ENCODE data around the gene FRMPD4. TPM values are rescaled to one million over a fixed set of nuclear protein-coding genes. Genes with fewer than 3 reads are reported as not detected.

The FRMPD4 gene
- total RNA-seq, 5 donors from 2014 or later (not counting 1 experiment from before 2014, with no cell fraction given), result not detected

- DNase-seq, result no peak
- no peaks in the 10 kb centered on the region for H3K9me3 ChIP-seq
- ATAC-seq (replicated peaks in 1 of 4), result no peak
- no peak overlapping the region for H3K4me3 ChIP-seq (ENCODE audit: control insufficient read depth in 1 of 2, extremely low read depth in 1 of 2, low read length in 1 of 2)
- 83% methylated on average over 3 of the region's 6 CpGs for WGBS (ENCODE audit: insufficient coverage)
- H3K27ac Mint-ChIP-seq, result no peak overlapping the region
- H3K27me3 Mint-ChIP-seq, result peaks cover 2 to 37% of the 10 kb centered on the region in 2 donors
- no peaks in the 10 kb centered on the region for H3K4me1 Mint-ChIP-seq
- ChIA-PET POLR2A (no interaction called here), CTCF (no interaction called here)
- no peaks in the 10 kb centered on the region for H3K4me1 ChIP-seq (ENCODE audit: control insufficient read depth in 1 of 2, extremely low read depth in 1 of 2, insufficient read depth in 2 of 2, low read length in 2 of 2)
- no peaks in the 10 kb centered on the region for H3K36me3 ChIP-seq (ENCODE audit: control insufficient read depth in 2 of 2, extremely low read depth in 1 of 2, insufficient read depth in 1 of 2, low read length in 1 of 2)
- H3K36me3 Mint-ChIP-seq, result no peaks in the 10 kb centered on the region
- no peak overlapping the region for H3K4me3 Mint-ChIP-seq
- peaks cover 0 to 3% of the 10 kb centered on the region in 2 experiments for H3K27me3 ChIP-seq (replicated peaks in 1 of 2; ENCODE audit: control insufficient read depth in 2 of 2, extremely low read depth in 1 of 2, insufficient read depth in 2 of 2, low read length in 1 of 2)
- H3K27ac ChIP-seq (ENCODE audit: low read length), result no peak overlapping the region
- H3K9me3 Mint-ChIP-seq, result no peaks in the 10 kb centered on the region
These were observed 603.1 kb downstream of the FRMPD4 start for GRCh38 chrX:12741416-12741815.

GRCh38 chrX:12747433-12747832 lies 609.2 kb downstream of the FRMPD4 start:
- ChIA-PET CTCF (no interaction called here), POLR2A (interaction anchor here in 1 of 2 donors (0.6 kb wide), 1 partner anchor 947 kb away, joined by 6 read pairs; no protein-coding TSS in a partner anchor)
- Mint-ChIP-seq H3K36me3 (no peaks in the 10 kb centered on the region), H3K27me3 (peaks cover 0 to 22% of the 10 kb centered on the region in 2 donors), H3K4me1 (no peaks in the 10 kb centered on the region), H3K9me3 (peaks cover 6 to 7% (median 7%) of the 10 kb centered on the region in 3 donors), H3K4me3 (no peak overlapping the region), H3K27ac (no peak overlapping the region)
- H3K4me3 ChIP-seq (ENCODE audit: control insufficient read depth in 1 of 2, extremely low read depth in 1 of 2, low read length in 1 of 2), result no peak overlapping the region
- H3K36me3 ChIP-seq (ENCODE audit: control insufficient read depth in 2 of 2, extremely low read depth in 1 of 2, insufficient read depth in 1 of 2, low read length in 1 of 2), result no peaks in the 10 kb centered on the region
- DNase-seq (no peak), ATAC-seq (replicated peaks in 1 of 4) (no peak)
- H3K4me1 ChIP-seq (ENCODE audit: control insufficient read depth in 1 of 2, extremely low read depth in 1 of 2, insufficient read depth in 2 of 2, low read length in 2 of 2), result no peaks in the 10 kb centered on the region
- no CpG with 5 or more reads among the region's 1 CpG for WGBS (ENCODE audit: insufficient coverage)
- no peak overlapping the region for H3K27ac ChIP-seq (ENCODE audit: low read length)
- H3K9me3 ChIP-seq, result no peaks in the 10 kb centered on the region
- H3K27me3 ChIP-seq (replicated peaks in 1 of 2; ENCODE audit: control insufficient read depth in 2 of 2, extremely low read depth in 1 of 2, insufficient read depth in 2 of 2, low read length in 1 of 2), result no peaks in the 10 kb centered on the region

- no peaks in the 10 kb centered on the region for H3K27me3 ChIP-seq (replicated peaks in 1 of 2; ENCODE audit: control insufficient read depth in 2 of 2, extremely low read depth in 1 of 2, insufficient read depth in 2 of 2, low read length in 1 of 2)
- Mint-ChIP-seq H3K27ac (no peak overlapping the region), H3K4me3 (no peak overlapping the region), H3K4me1 (no peaks in the 10 kb centered on the region), H3K27me3 (peaks cover 0 to 19% of the 10 kb centered on the region in 2 donors), H3K36me3 (no peaks in the 10 kb centered on the region), H3K9me3 (peaks cover 6 to 7% (median 7%) of the 10 kb centered on the region in 3 donors)
- no peaks in the 10 kb centered on the region for H3K4me1 ChIP-seq (ENCODE audit: control insufficient read depth in 1 of 2, extremely low read depth in 1 of 2, insufficient read depth in 2 of 2, low read length in 2 of 2)
- ChIA-PET POLR2A (no interaction called here), CTCF (no interaction called here)
- WGBS (ENCODE audit: insufficient coverage), result no CpG with 5 or more reads among the region's 1 CpG
- no peak overlapping the region for H3K27ac ChIP-seq (ENCODE audit: low read length)
- DNase-seq, result no peak
- no peaks in the 10 kb centered on the region for H3K36me3 ChIP-seq (ENCODE audit: control insufficient read depth in 2 of 2, extremely low read depth in 1 of 2, insufficient read depth in 1 of 2, low read length in 1 of 2)
- no peak for ATAC-seq (replicated peaks in 1 of 4)
- H3K9me3 ChIP-seq, result no peaks in the 10 kb centered on the region
- no peak overlapping the region for H3K4me3 ChIP-seq (ENCODE audit: control insufficient read depth in 1 of 2, extremely low read depth in 1 of 2, low read length in 1 of 2)
These were observed 613.6 kb downstream of the FRMPD4 start for GRCh38 chrX:12751887-12752286.

GRCh38 chrX:12753366-12753765 lies 615.1 kb downstream of the FRMPD4 start:
- WGBS (ENCODE audit: insufficient coverage), result no CpG with 5 or more reads among the region's 2 CpGs
- Mint-ChIP-seq H3K4me1 (no peaks in the 10 kb centered on the region), H3K27ac (no peak overlapping the region), H3K36me3 (no peaks in the 10 kb centered on the region), H3K27me3 (peaks cover 2 to 32% of the 10 kb centered on the region in 2 donors), H3K9me3 (peaks cover 6 to 7% (median 7%) of the 10 kb centered on the region in 3 donors), H3K4me3 (no peak overlapping the region)
- ChIA-PET CTCF (no interaction called here), POLR2A (no interaction called here)
- ATAC-seq (replicated peaks in 1 of 4), result no peak
- no peaks in the 10 kb centered on the region for H3K4me1 ChIP-seq (ENCODE audit: control insufficient read depth in 1 of 2, extremely low read depth in 1 of 2, insufficient read depth in 2 of 2, low read length in 2 of 2)
- H3K9me3 ChIP-seq, result no peaks in the 10 kb centered on the region
- no peaks in the 10 kb centered on the region for H3K27me3 ChIP-seq (replicated peaks in 1 of 2; ENCODE audit: control insufficient read depth in 2 of 2, extremely low read depth in 1 of 2, insufficient read depth in 2 of 2, low read length in 1 of 2)
- no peak overlapping the region for H3K27ac ChIP-seq (ENCODE audit: low read length)
- H3K4me3 ChIP-seq (ENCODE audit: control insufficient read depth in 1 of 2, extremely low read depth in 1 of 2, low read length in 1 of 2), result no peak overlapping the region
- H3K36me3 ChIP-seq (ENCODE audit: control insufficient read depth in 2 of 2, extremely low read depth in 1 of 2, insufficient read depth in 1 of 2, low read length in 1 of 2), result no peaks in the 10 kb centered on the region
- no peak for DNase-seq

- no peaks in the 10 kb centered on the region for H3K9me3 Mint-ChIP-seq
- CTCF ChIA-PET, result interaction anchor here in 1 of 2 donors (0.5 kb wide), 1 partner anchor 14 kb away, joined by 3 read pairs; no protein-coding TSS in a partner anchor
- no peaks in the 10 kb centered on the region for H3K27me3 ChIP-seq (replicated peaks in 1 of 2; ENCODE audit: control insufficient read depth in 2 of 2, extremely low read depth in 1 of 2, insufficient read depth in 2 of 2, low read length in 1 of 2)
- no peak overlapping the region for H3K4me3 Mint-ChIP-seq
- H3K4me3 ChIP-seq (ENCODE audit: control insufficient read depth in 1 of 2, extremely low read depth in 1 of 2, low read length in 1 of 2), result no peak overlapping the region
- H3K27me3 Mint-ChIP-seq, result peaks cover 2 to 43% of the 10 kb centered on the region in 2 donors
- no peak overlapping the region for H3K27ac Mint-ChIP-seq
- H3K36me3 ChIP-seq (ENCODE audit: control insufficient read depth in 2 of 2, extremely low read depth in 1 of 2, insufficient read depth in 1 of 2, low read length in 1 of 2), result no peaks in the 10 kb centered on the region
- no peaks in the 10 kb centered on the region for H3K9me3 ChIP-seq
- ATAC-seq (replicated peaks in 1 of 4) (no peak), DNase-seq (no peak)
- POLR2A ChIA-PET, result no interaction called here
- H3K4me1 ChIP-seq (ENCODE audit: control insufficient read depth in 1 of 2, extremely low read depth in 1 of 2, insufficient read depth in 2 of 2, low read length in 2 of 2), result no peaks in the 10 kb centered on the region
- no peaks in the 10 kb centered on the region for H3K4me1 Mint-ChIP-seq
- H3K27ac ChIP-seq (ENCODE audit: low read length), result no peak overlapping the region
- H3K36me3 Mint-ChIP-seq, result no peaks in the 10 kb centered on the region
- 57% methylated on average over 1 of the region's 3 CpGs for WGBS (ENCODE audit: insufficient coverage)
These were observed 620.0 kb downstream of the FRMPD4 start for GRCh38 chrX:12758291-12758690.

GRCh38 chrX:12767856-12768255 lies 629.6 kb downstream of the FRMPD4 start:
- H3K27ac ChIP-seq (ENCODE audit: low read length), result no peak overlapping the region
- H3K27me3 Mint-ChIP-seq, result peaks cover 5 to 45% of the 10 kb centered on the region in 2 donors
- H3K4me3 Mint-ChIP-seq, result no peak overlapping the region
- peaks cover 0 to 4% of the 10 kb centered on the region in 2 experiments for H3K27me3 ChIP-seq (replicated peaks in 1 of 2; ENCODE audit: control insufficient read depth in 2 of 2, extremely low read depth in 1 of 2, insufficient read depth in 2 of 2, low read length in 1 of 2)
- no peaks in the 10 kb centered on the region for H3K9me3 Mint-ChIP-seq
- no peak overlapping the region for H3K27ac Mint-ChIP-seq
- H3K36me3 Mint-ChIP-seq, result no peaks in the 10 kb centered on the region
- DNase-seq (no peak), ATAC-seq (replicated peaks in 1 of 4) (no peak)
- H3K4me1 ChIP-seq (ENCODE audit: control insufficient read depth in 1 of 2, extremely low read depth in 1 of 2, insufficient read depth in 2 of 2, low read length in 2 of 2), result peaks cover 0 to 7% of the 10 kb centered on the region in 2 experiments
- WGBS (ENCODE audit: insufficient coverage), result no CpG with 5 or more reads among the region's 2 CpGs
- H3K4me3 ChIP-seq (ENCODE audit: control insufficient read depth in 1 of 2, extremely low read depth in 1 of 2, low read length in 1 of 2), result no peak overlapping the region
- H3K4me1 Mint-ChIP-seq, result peaks cover 6 to 10% (median 9%) of the 10 kb centered on the region in 3 donors
- H3K36me3 ChIP-seq (ENCODE audit: control insufficient read depth in 2 of 2, extremely low read depth in 1 of 2, insufficient read depth in 1 of 2, low read length in 1 of 2), result no peaks in the 10 kb centered on the region
- CTCF ChIA-PET, result no interaction called here
- POLR2A ChIA-PET, result no interaction called here
- H3K9me3 ChIP-seq, result no peaks in the 10 kb centered on the region

- no peak overlapping the region for H3K27ac Mint-ChIP-seq
- Histone ChIP-seq H3K27me3 (replicated peaks in 1 of 2; ENCODE audit: control insufficient read depth in 2 of 2, extremely low read depth in 1 of 2, insufficient read depth in 2 of 2, low read length in 1 of 2) (peaks cover 0 to 4% of the 10 kb centered on the region in 2 experiments), H3K9me3 (no peaks in the 10 kb centered on the region), H3K4me3 (ENCODE audit: control insufficient read depth in 1 of 2, extremely low read depth in 1 of 2, low read length in 1 of 2) (no peak overlapping the region), H3K27ac (ENCODE audit: low read length) (no peak overlapping the region), H3K36me3 (ENCODE audit: control insufficient read depth in 2 of 2, extremely low read depth in 1 of 2, insufficient read depth in 1 of 2, low read length in 1 of 2) (no peaks in the 10 kb centered on the region), H3K4me1 (ENCODE audit: control insufficient read depth in 1 of 2, extremely low read depth in 1 of 2, insufficient read depth in 2 of 2, low read length in 2 of 2) (peaks cover 0 to 7% of the 10 kb centered on the region in 2 experiments)
- peaks cover 5 to 46% of the 10 kb centered on the region in 2 donors for H3K27me3 Mint-ChIP-seq
- H3K36me3 Mint-ChIP-seq, result no peaks in the 10 kb centered on the region
- ChIA-PET POLR2A (no interaction called here), CTCF (no interaction called here)
- H3K9me3 Mint-ChIP-seq, result no peaks in the 10 kb centered on the region
- DNase-seq (no peak), ATAC-seq (replicated peaks in 1 of 4) (no peak)
- H3K4me1 Mint-ChIP-seq, result peaks cover 6 to 10% (median 9%) of the 10 kb centered on the region in 3 donors
- H3K4me3 Mint-ChIP-seq, result no peak overlapping the region
- no CpG with 5 or more reads among the region's 4 CpGs for WGBS (ENCODE audit: insufficient coverage)
These were observed 630.2 kb downstream of the FRMPD4 start for GRCh38 chrX:12768491-12768890.
